GM12878 (cell line): ENCODE data around the gene JAKMIP1. TPM values are rescaled to one million over a fixed set of nuclear protein-coding genes. Genes with fewer than 3 reads are reported as not detected.

ENCODE experiments used
- KAT2A ChIP-seq: conservative IDR thresholded peaks from 2 replicates; pipeline ENCODE4 v1.6.1; 2011; ENCODE audit warnings: low read depth, low read length; ENCODE audit not compliant: control insufficient read depth
- KLF5 ChIP-seq: fragments of 450-650 bp; IDR thresholded peaks from 2 replicates; pipeline ENCODE4 v1.6.1; 2014; ENCODE audit warnings: mild to moderate bottlenecking; ENCODE audit not compliant: partially characterized antibody
- NFXL1 ChIP-seq: fragments of 450-650 bp; IDR thresholded peaks from 2 replicates; pipeline ENCODE4 v1.6.1; 2017; ENCODE audit warnings: antibody characterized with exemption, mild to moderate bottlenecking, borderline replicate concordance
- RAD51 ChIP-seq: fragments of 450-650 bp; IDR thresholded peaks from 2 replicates; pipeline ENCODE4 v1.6.1; 2016; ENCODE audit warnings: moderate library complexity, mild to moderate bottlenecking, inconsistent platforms
- ZNF274 ChIP-seq: IDR thresholded peaks from one replicate; pipeline ENCODE4 v1.8.0; 2011; ENCODE audit not compliant: insufficient read length, insufficient read depth
- polyA plus RNA-seq, 11 experiments: library from polyadenylated mRNA; depleted of rRNA in 4 of 11; unstranded in 6 of 11; stranded (reverse) in 5 of 11; fragments of >200 nt; fragmentation: Nextera tagmentation in 4 of 11; fragmentation: Illumina TruSeq in 1 of 11; extraction: Ambion mirVana in 4 of 11; extraction: Trizol in 1 of 11; gene quantifications; 1 replicate in 1 of 11; 2 replicates in 10 of 11; pipeline versions ENCODE4 v1.2.1 to v1.2.3, GENCODE V29; 2011 to 2016; ENCODE audit warnings: inconsistent platforms in 2 of 11, missing spikeins in 2 of 11, low read depth in 1 of 11
- total RNA-seq, 4 experiments: library from RNA; depleted of rRNA in 3 of 4; stranded (reverse); fragments of >200 nt in 3 of 4; fragmentation: Illumina TruSeq in 1 of 4; extraction: Trizol in 1 of 4; gene quantifications; 2 replicates each; pipeline versions ENCODE4 v1.2.1 to v1.2.3, GENCODE V29; 2013 to 2021
- TF ChIP-seq, protein P1 (sequence below), 3 experiments: IDR thresholded peaks in 2 of 3; conservative IDR thresholded peaks in 1 of 3; 2 replicates each; pipeline ENCODE4 v1.5.1; 2011; ENCODE audit warnings: low read depth in 3 of 3, low read length in 3 of 3, mild to moderate bottlenecking in 3 of 3, control low read depth in 2 of 3, moderate library complexity in 2 of 3, inconsistent platforms in 1 of 3, mixed read lengths in 1 of 3; ENCODE audit not compliant: control insufficient read depth in 2 of 3, insufficient read depth in 1 of 3; ENCODE audit errors: extremely low read depth in 1 of 3
- TF ChIP-seq, protein P2 (sequence below): fragments of 450-650 bp; IDR thresholded peaks from 2 replicates; pipeline ENCODE4 v1.6.1; 2017; ENCODE audit warnings: low read depth, mild to moderate bottlenecking, moderate library complexity

JAKMIP1 gene
- total and polyA plus RNA-seq, 10 of the 15 experiments (the other 5 are each of a cell fraction or from before 2014, with no cell fraction given), result 0.52 to 16.7 (median 12.3) TPM

GRCh38 chr4:6192245-6192644, 8.1 kb downstream of the JAKMIP1 start (continued):
- no peak for TF ChIP-seq NFXL1
- TF ChIP-seq, protein P1, sequence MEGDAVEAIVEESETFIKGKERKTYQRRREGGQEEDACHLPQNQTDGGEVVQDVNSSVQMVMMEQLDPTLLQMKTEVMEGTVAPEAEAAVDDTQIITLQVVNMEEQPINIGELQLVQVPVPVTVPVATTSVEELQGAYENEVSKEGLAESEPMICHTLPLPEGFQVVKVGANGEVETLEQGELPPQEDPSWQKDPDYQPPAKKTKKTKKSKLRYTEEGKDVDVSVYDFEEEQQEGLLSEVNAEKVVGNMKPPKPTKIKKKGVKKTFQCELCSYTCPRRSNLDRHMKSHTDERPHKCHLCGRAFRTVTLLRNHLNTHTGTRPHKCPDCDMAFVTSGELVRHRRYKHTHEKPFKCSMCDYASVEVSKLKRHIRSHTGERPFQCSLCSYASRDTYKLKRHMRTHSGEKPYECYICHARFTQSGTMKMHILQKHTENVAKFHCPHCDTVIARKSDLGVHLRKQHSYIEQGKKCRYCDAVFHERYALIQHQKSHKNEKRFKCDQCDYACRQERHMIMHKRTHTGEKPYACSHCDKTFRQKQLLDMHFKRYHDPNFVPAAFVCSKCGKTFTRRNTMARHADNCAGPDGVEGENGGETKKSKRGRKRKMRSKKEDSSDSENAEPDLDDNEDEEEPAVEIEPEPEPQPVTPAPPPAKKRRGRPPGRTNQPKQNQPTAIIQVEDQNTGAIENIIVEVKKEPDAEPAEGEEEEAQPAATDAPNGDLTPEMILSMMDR (IDR thresholded peaks at IDR 0.05 in 2 of 3, conservative IDR thresholded peaks at IDR 0.05 in 1 of 3; ENCODE audit: control insufficient read depth in 2 of 3, extremely low read depth in 1 of 3, insufficient read depth in 1 of 3, low read depth in 3 of 3, low read length in 3 of 3), result peak in 1 of 3 experiments; percentile 19; a peak in 1 of 6 replicates
- no peak for TF ChIP-seq ZNF274
- no peak for TF ChIP-seq KAT2A
- no peak for TF ChIP-seq RAD51
- TF ChIP-seq, protein P2, sequence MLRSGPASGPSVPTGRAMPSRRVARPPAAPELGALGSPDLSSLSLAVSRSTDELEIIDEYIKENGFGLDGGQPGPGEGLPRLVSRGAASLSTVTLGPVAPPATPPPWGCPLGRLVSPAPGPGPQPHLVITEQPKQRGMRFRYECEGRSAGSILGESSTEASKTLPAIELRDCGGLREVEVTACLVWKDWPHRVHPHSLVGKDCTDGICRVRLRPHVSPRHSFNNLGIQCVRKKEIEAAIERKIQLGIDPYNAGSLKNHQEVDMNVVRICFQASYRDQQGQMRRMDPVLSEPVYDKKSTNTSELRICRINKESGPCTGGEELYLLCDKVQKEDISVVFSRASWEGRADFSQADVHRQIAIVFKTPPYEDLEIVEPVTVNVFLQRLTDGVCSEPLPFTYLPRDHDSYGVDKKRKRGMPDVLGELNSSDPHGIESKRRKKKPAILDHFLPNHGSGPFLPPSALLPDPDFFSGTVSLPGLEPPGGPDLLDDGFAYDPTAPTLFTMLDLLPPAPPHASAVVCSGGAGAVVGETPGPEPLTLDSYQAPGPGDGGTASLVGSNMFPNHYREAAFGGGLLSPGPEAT, result peak; percentile 38; the same call in 1 of the 2 replicates
- TF ChIP-seq KLF5, result no peak
